HepG2 (cell line): Measurements from ENCODE around the gene PEPD. TPM values are rescaled to one million over a fixed set of nuclear protein-coding genes. Genes with fewer than 3 reads are reported as not detected.

Source experiments
- BATF2 ChIP-seq: sonication (generic); formaldehyde crosslinking; IDR thresholded peaks from 2 replicates; pipeline ENCODE4 v1.8.0; 2022; ENCODE audit warnings: mild to moderate bottlenecking, missing genetic modification reagents, moderate library complexity
- CREM ChIP-seq, 2 experiments: sonication (generic) in 1 of 2; formaldehyde crosslinking in 1 of 2; IDR thresholded peaks; 2 replicates each; pipeline versions ENCODE4 v1.4.0 to v1.6.1; 2016 to 2020; ENCODE audit warnings: antibody characterized with exemption in 1 of 2, mild to moderate bottlenecking in 1 of 2, missing genetic modification reagents in 1 of 2
- DDIT3 ChIP-seq: sonication (generic); formaldehyde crosslinking; IDR thresholded peaks from 2 replicates; pipeline ENCODE4 v1.4.0; 2020; ENCODE audit warnings: mild to moderate bottlenecking, missing genetic modification reagents
- JUND ChIP-seq: sonication (generic); formaldehyde crosslinking; IDR thresholded peaks from 2 replicates; pipeline ENCODE4 v1.8.0; 2022; ENCODE audit warnings: mild to moderate bottlenecking, missing genetic modification reagents
- LBX2 ChIP-seq: sonication (generic); formaldehyde crosslinking; IDR thresholded peaks from 2 replicates; pipeline ENCODE4 v1.5.0; 2020; ENCODE audit warnings: missing genetic modification reagents, mild to moderate bottlenecking, borderline replicate concordance
- MTF1 ChIP-seq: sonication (generic); formaldehyde crosslinking; IDR thresholded peaks from 2 replicates; pipeline ENCODE4 v1.5.0; 2020; ENCODE audit warnings: missing genetic modification reagents
- MTF2 ChIP-seq: sonication (generic); formaldehyde crosslinking; IDR thresholded peaks from 2 replicates; pipeline ENCODE4 v1.5.0; 2020; ENCODE audit warnings: missing genetic modification reagents, borderline replicate concordance
- PBX3 ChIP-seq: sonication (generic); formaldehyde crosslinking; IDR thresholded peaks from 2 replicates; pipeline ENCODE4 v1.8.1; 2023; ENCODE audit warnings: missing genetic modification reagents, inconsistent platforms, borderline replicate concordance
- PRDM10 ChIP-seq: sonication (generic); formaldehyde crosslinking; IDR thresholded peaks from 2 replicates; pipeline ENCODE4 v1.4.0; 2020; ENCODE audit warnings: low read depth, missing genetic modification reagents
- THAP7 ChIP-seq: sonication (generic); formaldehyde crosslinking; IDR thresholded peaks from 2 replicates; pipeline ENCODE4 v1.8.1; 2023; ENCODE audit warnings: mild to moderate bottlenecking, missing genetic modification reagents
- TIGD3 ChIP-seq: sonication (generic); formaldehyde crosslinking; IDR thresholded peaks from 2 replicates; pipeline ENCODE4 v1.5.1; 2020; ENCODE audit warnings: mild to moderate bottlenecking, missing genetic modification reagents, borderline replicate concordance
- ZNF17 ChIP-seq: sonication (generic); formaldehyde crosslinking; IDR thresholded peaks from 2 replicates; pipeline ENCODE4 v1.5.0; 2020; ENCODE audit warnings: mild to moderate bottlenecking, missing genetic modification reagents
- ZNF430 ChIP-seq: sonication (generic); formaldehyde crosslinking; IDR thresholded peaks from 2 replicates; pipeline ENCODE4 v1.9.0; 2021; ENCODE audit warnings: mild to moderate bottlenecking, missing genetic modification reagents
- ZNF432 ChIP-seq: sonication (generic); formaldehyde crosslinking; IDR thresholded peaks from 2 replicates; pipeline ENCODE4 v1.5.0; 2020; ENCODE audit warnings: missing genetic modification reagents, mild to moderate bottlenecking, borderline replicate concordance
- ZNF710 ChIP-seq: sonication (generic); formaldehyde crosslinking; IDR thresholded peaks from 2 replicates; pipeline ENCODE4 v1.5.0; 2020; ENCODE audit warnings: mild to moderate bottlenecking, missing genetic modification reagents, borderline replicate concordance
- ZNF781 ChIP-seq: sonication (generic); formaldehyde crosslinking; IDR thresholded peaks from 2 replicates; pipeline ENCODE4 v1.5.1; 2020; ENCODE audit warnings: borderline replicate concordance, mild to moderate bottlenecking, missing genetic modification reagents; ENCODE audit errors: not compliant biosample characterization
- polyA plus RNA-seq, 8 experiments: library from polyadenylated mRNA; depleted of rRNA in 3 of 8; stranded (reverse) in 7 of 8; unstranded in 1 of 8; fragments of >200 nt; fragmentation: Illumina TruSeq in 4 of 8; extraction: Trizol in 4 of 8; gene quantifications; 2 replicates each; pipeline versions ENCODE4 v1.2.1 to v1.2.3, GENCODE V29; 2011 to 2016; ENCODE audit warnings: low read depth in 4 of 8, missing spikeins in 1 of 8, mixed read lengths in 1 of 8; ENCODE audit not compliant: insufficient read depth in 1 of 8
- total RNA-seq, 5 experiments: library from RNA; depleted of rRNA; stranded (reverse); fragments of >200 nt; fragmentation: Illumina TruSeq; extraction: Trizol; gene quantifications; 2 replicates each; pipeline ENCODE4 v1.2.3, GENCODE V29; 2016; ENCODE audit warnings: low read depth in 1 of 5

PEPD gene
- total and polyA plus RNA-seq, 2 of the 13 experiments (the other 11 are each of a cell fraction or from before 2014, with no cell fraction given): 60.7 to 75.1 TPM

GRCh38 chr19:33403221-33403972 lies 118.2 kb downstream of the PEPD start (continued):
- peak; percentile 96 for TF ChIP-seq ZNF710 (CRISPR knock-in tag)
- peak; percentile 87 for TF ChIP-seq CREM (IDR thresholded peaks at IDR 0.05)
- TF ChIP-seq CREM (CRISPR knock-in tag; IDR thresholded peaks at IDR 0.05): no peak
- peak; percentile 72 for TF ChIP-seq THAP7 (CRISPR knock-in tag)
- peak; percentile 83; the same call in 1 of the 2 replicates for TF ChIP-seq ZNF17 (CRISPR knock-in tag)
- 0 out of 2 replicates have a peak, but pooled peaks have one; percentile 91 for TF ChIP-seq TIGD3 (CRISPR knock-in tag)
- TF ChIP-seq PRDM10 (CRISPR knock-in tag): peak; percentile 45; the same call in 1 of the 2 replicates
- TF ChIP-seq ZNF781 (CRISPR knock-in tag): peak; percentile 98
- no peak for TF ChIP-seq MTF2 (CRISPR knock-in tag)
- peak; percentile 89 for TF ChIP-seq PBX3 (CRISPR knock-in tag)
- TF ChIP-seq JUND (CRISPR knock-in tag): peak; percentile 87
- TF ChIP-seq BATF2 (CRISPR knock-in tag): peak; percentile 81
- peak; percentile 95; the same call in 1 of the 2 replicates for TF ChIP-seq ZNF430 (CRISPR knock-in tag)
- no peak; the same call in 1 of the 2 replicates for TF ChIP-seq ZNF432 (CRISPR knock-in tag)
- no peak for TF ChIP-seq DDIT3
- TF ChIP-seq LBX2: peak; percentile 90; the same call in 1 of the 2 replicates
- TF ChIP-seq MTF1 (CRISPR knock-in tag): peak; percentile 92
